Hepatocyte (in vitro differentiated cells): ENCODE measurements around the gene ABCD2. TPM values are rescaled to one million over a fixed set of nuclear protein-coding genes. Genes with fewer than 3 reads are reported as not detected.
A peak's percentile ranks its signal among the peaks of the same experiment; 100 is the strongest.

Experiments used
- DNase-seq: peaks from one replicate; pipeline ENCODE4 v3.0.0-alpha.2; 2016; ENCODE audit warnings: low spot score
- H2AFZ ChIP-seq: fragments of 200-600 bp; sonication (generic); 2 replicates; pipeline ENCODE4 v1.6.0; 2016; ENCODE audit warnings: antibody characterized with exemption, mild to moderate bottlenecking
- H3K27ac ChIP-seq: fragments of 200-600 bp; sonication (generic); 2 replicates; pipeline ENCODE4 v1.5.1; 2016; ENCODE audit warnings: mild to moderate bottlenecking
- H3K27me3 ChIP-seq: fragments of 200-600 bp; sonication (generic); 2 replicates; pipeline ENCODE4 v1.6.1; 2016
- H3K36me3 ChIP-seq: fragments of 200-600 bp; sonication (generic); replicated peaks from 2 replicates; pipeline ENCODE4 v1.5.1; 2016; ENCODE audit warnings: low read depth; ENCODE audit not compliant: insufficient read depth
- H3K4me1 ChIP-seq: fragments of 200-600 bp; sonication (generic); 2 replicates; pipeline ENCODE4 v1.5.1; 2016; ENCODE audit warnings: mild to moderate bottlenecking, moderate library complexity; ENCODE audit not compliant: insufficient read depth
- H3K4me2 ChIP-seq: fragments of 200-600 bp; sonication (generic); 2 replicates; pipeline ENCODE4 v1.6.0; 2016
- H3K4me3 ChIP-seq: fragments of 200-600 bp; sonication (generic); 2 replicates; pipeline ENCODE4 v1.5.1; 2016; ENCODE audit warnings: mild to moderate bottlenecking
- H3K79me2 ChIP-seq: fragments of 200-600 bp; sonication (generic); 2 replicates; pipeline ENCODE4 v1.6.0; 2017; ENCODE audit warnings: mild to moderate bottlenecking
- H3K9me2 ChIP-seq: fragments of 200-600 bp; sonication (generic); replicated peaks from 2 replicates; pipeline ENCODE4 v1.6.0; 2017; ENCODE audit warnings: mild to moderate bottlenecking; ENCODE audit not compliant: insufficient read depth
- H3K9me3 ChIP-seq: fragments of 200-600 bp; sonication (generic); 2 replicates; pipeline ENCODE4 v1.5.1; 2016; ENCODE audit warnings: low read depth, mild to moderate bottlenecking
- H4K20me1 ChIP-seq: fragments of 200-600 bp; sonication (generic); 2 replicates; pipeline ENCODE4 v1.6.0; 2016; ENCODE audit warnings: mild to moderate bottlenecking; ENCODE audit not compliant: insufficient read depth, poor library complexity, severe bottlenecking
- EZH2 ChIP-seq: fragments of 200-600 bp; sonication (generic); IDR thresholded peaks from 2 replicates; pipeline ENCODE4 v1.6.1; 2016; ENCODE audit warnings: antibody characterized with exemption, mild to moderate bottlenecking, borderline replicate concordance
- EZH2phosphoT487 ChIP-seq: fragments of 200-600 bp; sonication (generic); IDR thresholded peaks from one replicate; pipeline ENCODE4 v1.6.1; 2018; ENCODE audit warnings: antibody characterized with exemption, mild to moderate bottlenecking, low read depth, moderate library complexity; ENCODE audit not compliant: unreplicated experiment, severe bottlenecking
- WGBS: methylation state at CpG from one replicate; pipeline ENCODE4 v1.1.6; 2016; ENCODE audit warnings: low lambda C conversion rate; ENCODE audit errors: missing lambda C conversion rate; 5-methylcytosine and 5-hydroxymethylcytosine counted together
- polyA plus RNA-seq: library from polyadenylated mRNA; unstranded; fragments of >200 nt; fragmentation: Nextera tagmentation; extraction: Ambion mirVana; gene quantifications from 2 replicates; pipeline ENCODE4 v1.2.1, GENCODE V29; 2016
- total RNA-seq: library from RNA; depleted of rRNA; stranded (reverse); fragments of >200 nt; gene quantifications from 2 replicates; pipeline ENCODE4 v1.2.3, GENCODE V29; 2014
- TF ChIP-seq, protein P1 (sequence below): fragments of 200-600 bp; sonication (generic); IDR thresholded peaks from 2 replicates; pipeline ENCODE4 v1.5.1; 2016; ENCODE audit warnings: antibody characterized with exemption, mild to moderate bottlenecking; ENCODE audit not compliant: poor library complexity

Gene ABCD2
- total and polyA plus RNA-seq, 2 experiments from 2014 or later = 0.17 to 0.19 TPM

DNA sequence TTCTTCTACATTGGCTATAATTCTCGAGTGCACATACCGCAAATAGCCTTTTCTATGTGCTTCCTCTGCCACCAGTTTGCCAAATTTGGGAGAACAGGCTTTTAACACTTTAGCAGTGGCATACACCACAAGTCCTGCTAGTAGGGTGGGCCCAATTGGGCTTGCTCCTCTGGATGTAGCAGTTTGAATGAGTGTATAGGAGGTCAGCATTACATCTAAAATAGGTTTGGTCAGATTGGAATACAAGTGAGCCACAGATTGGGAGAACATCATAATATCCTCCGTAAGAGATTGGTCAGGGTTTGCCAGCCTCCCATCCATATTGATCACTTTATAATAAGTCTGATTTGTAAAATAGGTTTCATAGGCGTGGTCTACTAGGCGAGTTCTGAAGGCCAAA, 902 bp downstream of the ABCD2 start:
- 90% methylated on average over 5 of the region's 5 CpGs for WGBS
- no peaks in the 10 kb centered on the region for H3K9me3 ChIP-seq
- H3K9me2 ChIP-seq = no peaks in the 10 kb centered on the region
- H3K79me2 ChIP-seq = no peaks in the 10 kb centered on the region
- no peaks in the 10 kb centered on the region for H3K4me1 ChIP-seq
- no peak overlapping the region for H3K27ac ChIP-seq
- no peaks in the 10 kb centered on the region for H4K20me1 ChIP-seq
- no peak overlapping the region for H2AFZ ChIP-seq
- TF ChIP-seq, protein P1, sequence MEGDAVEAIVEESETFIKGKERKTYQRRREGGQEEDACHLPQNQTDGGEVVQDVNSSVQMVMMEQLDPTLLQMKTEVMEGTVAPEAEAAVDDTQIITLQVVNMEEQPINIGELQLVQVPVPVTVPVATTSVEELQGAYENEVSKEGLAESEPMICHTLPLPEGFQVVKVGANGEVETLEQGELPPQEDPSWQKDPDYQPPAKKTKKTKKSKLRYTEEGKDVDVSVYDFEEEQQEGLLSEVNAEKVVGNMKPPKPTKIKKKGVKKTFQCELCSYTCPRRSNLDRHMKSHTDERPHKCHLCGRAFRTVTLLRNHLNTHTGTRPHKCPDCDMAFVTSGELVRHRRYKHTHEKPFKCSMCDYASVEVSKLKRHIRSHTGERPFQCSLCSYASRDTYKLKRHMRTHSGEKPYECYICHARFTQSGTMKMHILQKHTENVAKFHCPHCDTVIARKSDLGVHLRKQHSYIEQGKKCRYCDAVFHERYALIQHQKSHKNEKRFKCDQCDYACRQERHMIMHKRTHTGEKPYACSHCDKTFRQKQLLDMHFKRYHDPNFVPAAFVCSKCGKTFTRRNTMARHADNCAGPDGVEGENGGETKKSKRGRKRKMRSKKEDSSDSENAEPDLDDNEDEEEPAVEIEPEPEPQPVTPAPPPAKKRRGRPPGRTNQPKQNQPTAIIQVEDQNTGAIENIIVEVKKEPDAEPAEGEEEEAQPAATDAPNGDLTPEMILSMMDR = no peak
- TF ChIP-seq EZH2phosphoT487 (no peak), EZH2 (no peak)
- no peaks in the 10 kb centered on the region for H3K27me3 ChIP-seq
- H3K4me3 ChIP-seq = no peak overlapping the region
- peak overlapping the region; percentile 75 for H3K4me2 ChIP-seq
- no peaks in the 10 kb centered on the region for H3K36me3 ChIP-seq
- no peak for DNase-seq

DNA sequence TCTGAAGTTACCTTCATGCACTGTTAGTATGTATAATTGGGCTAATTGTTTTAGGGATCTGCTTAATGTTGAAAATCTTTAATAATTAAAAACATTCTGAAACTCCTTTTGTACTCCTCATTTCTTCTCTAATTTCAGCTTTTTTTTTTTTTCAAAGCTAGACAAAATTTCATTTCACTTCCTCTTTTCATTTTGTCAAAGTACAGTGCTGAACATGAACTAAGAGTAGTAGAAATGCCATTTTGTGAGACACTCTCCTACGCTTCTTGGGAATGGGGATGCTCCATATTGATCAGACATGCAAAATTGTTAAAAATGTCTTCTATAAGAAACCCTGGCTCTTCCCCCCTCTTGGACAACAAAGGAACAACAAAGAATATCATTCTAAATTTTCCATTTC, 1.7 kb downstream of the ABCD2 start:
- no peaks in the 10 kb centered on the region for H3K9me2 ChIP-seq
- H3K27ac ChIP-seq = no peak overlapping the region
- no peak overlapping the region for H3K4me2 ChIP-seq
- H3K79me2 ChIP-seq = no peaks in the 10 kb centered on the region
- DNase-seq = no peak
- no peaks in the 10 kb centered on the region for H3K9me3 ChIP-seq
- WGBS = 91% methylated on average over 1 of the region's 1 CpG
- TF ChIP-seq, protein P1 = no peak
- TF ChIP-seq EZH2 = no peak
- TF ChIP-seq EZH2phosphoT487 = no peak
- H3K4me3 ChIP-seq = no peak overlapping the region
- no peak overlapping the region for H2AFZ ChIP-seq
- no peaks in the 10 kb centered on the region for H3K36me3 ChIP-seq
- no peaks in the 10 kb centered on the region for H3K27me3 ChIP-seq
- no peaks in the 10 kb centered on the region for H3K4me1 ChIP-seq
- H4K20me1 ChIP-seq = no peaks in the 10 kb centered on the region

DNA sequence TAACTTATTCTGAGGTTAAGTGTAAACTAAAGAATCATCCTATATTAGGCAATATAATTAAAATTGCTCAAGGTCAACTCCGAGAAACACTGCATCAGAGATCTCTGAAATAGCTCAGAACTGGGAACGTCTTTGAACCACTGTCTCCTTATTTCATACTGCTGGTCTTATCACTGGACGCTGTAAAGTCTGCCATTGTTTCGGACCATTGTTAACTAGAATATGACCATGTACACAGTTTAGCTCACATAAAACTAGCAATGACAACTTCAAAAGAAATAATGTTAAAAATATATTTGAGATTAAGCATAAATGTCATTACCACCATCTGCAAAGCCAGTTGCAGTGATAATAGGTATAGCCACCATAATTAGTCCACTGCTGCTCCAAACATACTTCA, 2.9 kb downstream of the ABCD2 start:
- no peak for TF ChIP-seq EZH2phosphoT487
- TF ChIP-seq, protein P1 = no peak
- no peak for TF ChIP-seq EZH2
- Histone ChIP-seq H3K9me3 (no peaks in the 10 kb centered on the region), H4K20me1 (no peaks in the 10 kb centered on the region), H3K4me1 (no peaks in the 10 kb centered on the region), H3K36me3 (no peaks in the 10 kb centered on the region), H3K27ac (no peak overlapping the region), H3K27me3 (no peaks in the 10 kb centered on the region), H3K79me2 (no peaks in the 10 kb centered on the region), H3K9me2 (no peaks in the 10 kb centered on the region), H3K4me3 (no peak overlapping the region), H2AFZ (no peak overlapping the region), H3K4me2 (no peak overlapping the region)
- WGBS = 85% methylated on average over 4 of the region's 4 CpGs
- DNase-seq = no peak

DNA sequence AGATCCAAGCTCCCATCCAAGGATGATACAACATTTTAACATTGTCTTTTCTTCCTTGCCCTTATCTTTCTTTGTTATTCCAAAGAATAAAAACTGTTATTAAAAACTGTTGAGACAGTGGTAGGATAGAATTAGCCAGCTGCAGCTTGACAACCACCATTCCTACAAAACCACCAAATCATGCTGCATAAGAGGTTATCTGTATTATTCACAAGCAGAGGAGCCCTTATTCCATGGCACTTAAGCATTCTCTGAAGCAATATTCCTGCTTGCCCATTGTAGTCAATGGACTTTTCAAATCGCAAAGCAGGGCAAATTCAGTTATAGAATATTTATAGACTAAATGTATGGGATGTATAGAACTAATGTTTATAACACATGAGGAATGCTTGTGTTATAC, 3.4 kb downstream of the ABCD2 start:
- Histone ChIP-seq H3K9me2 (no peaks in the 10 kb centered on the region), H3K27ac (no peak overlapping the region), H3K9me3 (no peaks in the 10 kb centered on the region), H3K27me3 (no peaks in the 10 kb centered on the region), H3K4me2 (no peak overlapping the region), H3K4me1 (no peaks in the 10 kb centered on the region), H3K4me3 (no peak overlapping the region), H4K20me1 (no peaks in the 10 kb centered on the region), H3K36me3 (no peaks in the 10 kb centered on the region), H2AFZ (no peak overlapping the region), H3K79me2 (no peaks in the 10 kb centered on the region)
- WGBS = 93% methylated on average over 1 of the region's 1 CpG
- DNase-seq = no peak
- TF ChIP-seq EZH2phosphoT487 (no peak), EZH2 (no peak)
- TF ChIP-seq, protein P1 = no peak
